Motor neuron (in vitro differentiated cells): Measurements from ENCODE around the gene ADGRL3. TPM values are rescaled to one million over a fixed set of nuclear protein-coding genes. Genes with fewer than 3 reads are reported as not detected.

Experiments
- ATAC-seq, 8 experiments: fragments of 200-7000 bp; cut with Tn5 transposase; replicated peaks in 6 of 8; 2 replicates each; pipeline ENCODE4 v1.8.0; 2021; ENCODE audit warnings: mild to moderate bottlenecking in 8 of 8, moderate library complexity in 8 of 8
- H3K27ac ChIP-seq, 2 donors: fragments of 250-450 bp; sonication (Bioruptor Pico); 2 replicates each; pipeline ENCODE4 v1.9.0; 2021; ENCODE audit warnings: antibody characterized with exemption in 2 of 2, mild to moderate bottlenecking in 2 of 2, moderate library complexity in 1 of 2
- H3K4me1 ChIP-seq, 2 donors: fragments of 250-450 bp; sonication (Bioruptor Pico); replicated peaks in 1 of 2; 2 replicates each; pipeline ENCODE4 v1.6.1; 2021; ENCODE audit warnings: antibody characterized with exemption in 2 of 2, mild to moderate bottlenecking in 2 of 2, moderate library complexity in 1 of 2
- H3K4me3 ChIP-seq, 5 donors: fragments of 250-450 bp; sonication (Bioruptor Pico); 2 replicates each; pipeline ENCODE4 v1.9.0; 2021; ENCODE audit warnings: antibody characterized with exemption in 5 of 5, mild to moderate bottlenecking in 5 of 5, moderate library complexity in 4 of 5
- WGBS, 10 experiments: fragments of 450-650 bp; shearing (Covaris generic); methylation state at CpG; one replicate each; pipeline ENCODE4 v1.0.0; 2022; 5-methylcytosine and 5-hydroxymethylcytosine counted together
- in situ Hi-C, 9 experiments: fragments of 400-800 bp; cut with MboI; loops; one replicate each; pipeline ENCODE4 v1.15.0; 2021; ENCODE audit warnings: low sequenced_read_pairs in 9 of 9, low pct_unique_long_range_greater_than_20kb in 2 of 9; ENCODE audit not compliant: unreplicated experiment in 9 of 9
- total RNA-seq, 8 experiments: library from RNA; unstranded; fragments of 300-600 nt; gene quantifications; 2 replicates each; pipeline versions ENCODE4 v1.2.3 to v1.2.4, GENCODE V29; 2022

The ADGRL3 gene
- total RNA-seq = 100 to 1,000 TPM in 1 of 8 experiments, 10 to 100 TPM in 6, under 1 TPM in 1; 0.15 to 117 (median 70.8) TPM

DNA sequence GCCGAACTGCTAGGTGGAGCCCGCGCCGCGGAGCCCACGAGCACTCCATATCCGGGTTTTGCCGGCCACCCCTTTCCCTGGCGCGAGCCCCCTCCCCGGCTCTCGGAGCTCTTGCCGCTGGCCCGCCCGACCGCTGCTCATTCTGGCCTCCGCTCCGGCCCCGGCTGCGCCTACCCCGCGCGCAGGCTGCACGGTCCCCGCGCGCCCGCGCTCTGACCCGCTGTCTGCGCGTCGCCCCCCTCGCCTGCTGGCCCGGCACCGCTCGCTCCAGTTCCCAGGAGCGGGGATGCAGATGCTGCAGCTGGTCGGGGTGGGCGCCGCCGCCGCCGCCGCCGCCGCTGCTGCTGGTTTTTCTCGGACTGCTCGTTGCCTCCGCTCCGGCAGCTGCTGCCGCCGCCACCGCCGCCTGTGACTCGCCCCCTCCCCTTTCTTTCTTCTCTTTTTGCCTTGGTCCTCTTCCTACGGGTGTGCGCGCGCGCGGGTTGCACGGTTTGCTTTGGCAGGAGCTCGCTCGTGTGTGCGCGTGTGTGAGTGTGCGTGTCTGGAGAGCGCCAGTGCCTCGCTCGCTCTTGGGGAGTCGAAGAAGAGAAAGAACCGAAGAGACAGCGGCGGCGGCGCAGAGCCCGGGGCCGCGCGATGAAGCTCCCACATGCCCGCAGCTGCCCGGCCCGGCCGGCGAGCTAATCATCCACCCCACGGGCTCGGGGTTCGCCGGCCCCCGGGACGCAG lies at the start of gene ADGRL3:
Gene ADGRL3 (plus strand): TSS at position 140 of the 729 bp plus-strand sequence.
- peak within 1 kb of the TSS; percentile 83 to 87 for H3K27ac ChIP-seq
- peaks cover 2 to 4% of the 10 kb centered on the region in 2 donors for H3K4me1 ChIP-seq
- 0 to 1% methylated on average over 2 to 26 of the region's 92 CpGs; no CpG with 5 or more reads in 8 of the 10 experiments for WGBS, 10 experiments
- in situ Hi-C loops = no loop called here
- H3K4me3 ChIP-seq = peak within 1 kb of the TSS; percentile 63 to 93 (median 82)
- ATAC-seq = peak in 6 of 8 experiments; percentile 63 to 72 (median 66)

DNA sequence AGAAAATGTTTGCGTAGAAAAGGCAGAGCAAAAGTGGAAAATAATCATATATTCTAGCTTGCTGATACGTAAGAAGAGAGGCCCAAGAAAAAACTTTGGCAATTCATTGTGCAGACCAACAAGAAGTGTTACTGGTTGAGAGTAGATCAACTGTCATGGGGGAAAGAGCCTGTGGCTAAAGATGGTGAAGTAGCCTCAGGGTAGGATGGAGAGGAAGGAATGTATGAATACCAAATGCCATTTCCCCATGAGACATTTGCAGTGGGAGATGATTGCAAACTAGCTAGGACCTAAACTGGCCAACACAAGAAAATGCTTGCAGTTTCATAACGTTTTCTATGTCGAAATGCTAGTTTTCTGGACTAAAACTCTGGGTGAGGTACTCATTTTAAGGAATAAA lies 47.7 kb upstream of the ADGRL3 start:
- 4 to 98% (median 88%) methylated on average over 2 to 4 of the region's 4 CpGs; no CpG with 5 or more reads in 1 of the 10 experiments for WGBS, 10 experiments
- no peak for ATAC-seq
- Histone ChIP-seq H3K27ac (no peak overlapping the region), H3K4me3 (no peak overlapping the region), H3K4me1 (no peaks in the 10 kb centered on the region)
- in situ Hi-C loops = no loop called here

DNA sequence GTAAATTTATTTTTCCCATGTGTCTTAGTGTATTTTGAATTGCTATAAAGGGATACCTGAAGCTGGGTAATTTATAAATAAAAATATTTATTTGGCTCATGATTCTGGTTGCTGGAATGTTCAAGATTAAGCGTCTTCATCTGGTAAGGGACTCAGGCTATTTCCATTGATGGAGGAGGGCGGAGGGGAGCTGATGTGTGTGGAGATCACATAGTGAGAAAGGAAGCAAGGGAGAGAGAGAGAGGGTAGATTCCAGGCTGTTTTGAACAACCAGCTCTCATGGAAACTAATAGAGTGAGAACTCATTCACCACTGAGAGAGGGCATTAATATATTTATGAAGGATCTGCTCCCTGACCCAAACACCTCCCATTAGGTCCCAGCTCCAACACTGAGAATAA lies 39.6 kb upstream of the ADGRL3 start:
- H3K4me1 ChIP-seq = no peaks in the 10 kb centered on the region
- WGBS, 10 experiments = 40 to 100% (median 89%) methylated on average over 1 to 2 of the region's 2 CpGs; no CpG with 5 or more reads in 3 of the 10 experiments
- H3K27ac ChIP-seq = no peak overlapping the region
- in situ Hi-C loops = no loop called here
- peak in 1 of 8 experiments; percentile 74 for ATAC-seq
- no peak overlapping the region for H3K4me3 ChIP-seq

DNA sequence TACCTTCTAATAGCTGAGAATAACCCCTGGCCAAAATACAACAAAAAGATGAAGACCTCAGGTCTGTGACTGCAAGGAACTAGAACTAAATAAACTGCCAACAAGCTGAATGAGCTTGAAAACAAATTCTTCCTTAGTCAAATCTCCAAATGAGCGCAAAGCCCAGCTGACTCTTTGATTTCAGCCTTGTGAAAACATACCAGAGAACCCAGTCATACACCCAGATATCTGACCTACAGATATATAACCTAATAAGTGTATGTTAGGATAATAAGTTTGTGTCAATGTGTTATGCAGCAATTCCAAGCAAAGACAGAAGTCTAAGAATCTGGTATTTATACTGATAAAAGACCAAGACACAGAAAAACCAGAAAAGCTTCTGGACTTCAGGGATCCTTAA lies 38.0 kb upstream of the ADGRL3 start:
- in situ Hi-C loops = no loop called here
- no peak for ATAC-seq
- Histone ChIP-seq H3K27ac (no peak overlapping the region), H3K4me3 (no peak overlapping the region), H3K4me1 (no peaks in the 10 kb centered on the region)
- WGBS, 10 experiments = 0 to 100% (median 33%) methylated on average over 1 of the region's 1 CpG; no CpG with 5 or more reads in 3 of the 10 experiments

DNA sequence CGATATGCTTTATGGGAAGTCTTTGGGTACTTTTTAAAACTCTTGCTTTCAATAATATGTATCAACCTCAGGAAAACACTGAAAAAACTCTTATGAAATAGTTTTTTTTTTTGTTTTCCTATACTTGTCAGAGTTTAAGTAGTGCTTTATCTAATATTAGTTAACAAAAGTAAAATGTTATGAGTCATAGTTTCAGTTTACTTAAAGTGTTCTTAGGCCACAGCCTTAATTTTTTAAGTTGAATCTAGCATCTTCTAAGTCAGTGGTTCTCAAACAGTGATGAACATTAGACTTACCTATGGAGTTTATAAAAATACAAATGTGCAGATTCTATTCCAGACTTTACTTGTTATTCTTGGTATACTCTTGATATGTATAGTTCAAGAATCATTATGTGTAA lies 26.3 kb upstream of the ADGRL3 start:
- WGBS, 10 experiments = 0 to 100% (median 80%) methylated on average over 1 of the region's 1 CpG; no CpG with 5 or more reads in 1 of the 10 experiments
- Histone ChIP-seq H3K27ac (no peak overlapping the region), H3K4me1 (peaks cover 0 to 3% of the 10 kb centered on the region in 2 donors), H3K4me3 (no peak overlapping the region)
- no peak for ATAC-seq
- in situ Hi-C loops = no loop called here

DNA sequence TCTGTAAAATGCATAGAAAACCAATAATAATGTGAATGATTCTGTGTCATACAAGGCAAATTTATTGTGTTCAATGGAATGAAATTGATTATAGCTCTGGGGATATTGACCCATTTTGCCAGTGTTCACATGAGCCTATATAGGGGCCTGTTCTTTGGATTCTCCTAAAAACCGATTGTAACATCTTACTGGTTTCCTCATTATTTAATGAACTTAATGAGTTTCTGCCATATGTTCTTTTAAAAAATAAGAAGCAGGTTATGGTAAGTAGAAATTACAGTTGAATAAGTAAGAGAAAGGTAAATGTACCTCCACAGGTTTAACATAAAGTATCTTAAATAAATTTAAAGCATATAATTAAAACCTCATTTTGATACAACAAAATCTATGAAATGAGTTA lies 24.6 kb upstream of the ADGRL3 start:
- WGBS, 10 experiments = 0 to 50% (median 20%) methylated on average over 1 of the region's 1 CpG; no CpG with 5 or more reads in 3 of the 10 experiments
- H3K4me3 ChIP-seq = no peak overlapping the region
- H3K4me1 ChIP-seq = peaks cover 0 to 3% of the 10 kb centered on the region in 2 donors
- ATAC-seq = no peak
- H3K27ac ChIP-seq = no peak overlapping the region
- in situ Hi-C loops = no loop called here

DNA sequence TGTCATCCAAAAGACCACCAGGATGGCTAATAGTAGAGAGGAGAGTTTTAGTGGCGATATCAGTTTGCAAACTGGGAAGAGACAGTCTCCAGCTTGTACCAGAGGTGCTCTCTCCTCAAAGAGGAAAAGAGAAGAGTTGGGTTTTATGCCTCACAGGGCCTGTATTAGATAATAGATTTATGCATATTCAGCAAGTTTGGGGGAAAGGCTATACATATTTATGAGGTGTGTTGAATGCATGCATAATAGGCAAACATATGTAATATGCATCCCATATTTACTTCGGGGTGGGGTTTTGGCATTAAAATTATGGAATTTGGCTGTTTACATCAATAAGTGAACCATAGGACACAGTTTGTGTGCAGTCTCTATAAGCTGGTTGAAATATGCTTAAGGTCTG lies 22.8 kb upstream of the ADGRL3 start:
- H3K27ac ChIP-seq = no peak overlapping the region
- 0 to 100% (median 92%) methylated on average over 1 to 2 of the region's 2 CpGs; no CpG with 5 or more reads in 3 of the 10 experiments for WGBS, 10 experiments
- in situ Hi-C loops = no loop called here
- peaks cover 0 to 14% of the 10 kb centered on the region in 2 donors for H3K4me1 ChIP-seq
- peak in 1 of 8 experiments; percentile 99 for ATAC-seq
- H3K4me3 ChIP-seq = no peak overlapping the region

DNA sequence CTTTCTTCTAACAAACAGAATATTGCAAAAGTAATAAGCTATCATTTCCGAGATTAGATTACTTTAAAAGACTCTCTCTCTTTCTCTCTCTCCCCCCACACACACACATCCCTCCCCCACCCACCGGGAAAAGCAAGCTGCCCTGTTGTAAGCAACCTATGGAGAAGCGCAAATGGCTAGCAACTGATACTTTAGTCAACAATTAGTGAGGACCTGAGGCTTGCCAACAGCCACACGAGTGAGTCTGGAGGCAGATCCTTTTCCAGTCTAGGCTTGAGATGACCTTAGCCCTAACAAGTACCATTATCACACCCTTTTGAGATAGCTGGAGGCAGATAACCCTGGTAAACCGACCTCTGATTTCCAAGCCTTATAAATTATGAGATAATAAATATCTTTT lies 19.7 kb upstream of the ADGRL3 start:
- Histone ChIP-seq H3K27ac (no peak overlapping the region), H3K4me1 (peaks cover 0 to 21% of the 10 kb centered on the region in 2 donors), H3K4me3 (no peak overlapping the region)
- 0 to 100% (median 52%) methylated on average over 1 to 3 of the region's 5 CpGs; no CpG with 5 or more reads in 3 of the 10 experiments for WGBS, 10 experiments
- in situ Hi-C loops = no loop called here
- ATAC-seq = no peak

DNA sequence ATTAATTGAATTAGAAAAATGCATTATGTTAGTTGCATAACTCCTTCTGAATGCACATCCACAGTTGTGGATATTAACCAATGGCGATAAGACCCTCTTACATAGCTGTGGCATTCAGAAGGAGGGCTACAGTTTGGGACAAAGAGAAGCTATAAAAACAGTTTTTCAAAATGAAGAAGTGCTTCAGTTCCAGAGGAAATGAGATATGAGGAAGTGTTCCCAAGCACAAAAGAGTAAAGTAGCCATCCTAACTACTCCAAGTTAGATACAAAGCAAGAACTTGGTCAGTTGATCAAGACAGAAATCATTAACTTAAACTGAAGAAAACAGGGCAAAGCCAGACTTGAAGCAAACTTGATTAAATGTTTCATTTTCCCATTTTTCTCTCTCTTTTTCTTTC lies 17.2 kb upstream of the ADGRL3 start:
- no peak for ATAC-seq
- in situ Hi-C loops = no loop called here

DNA sequence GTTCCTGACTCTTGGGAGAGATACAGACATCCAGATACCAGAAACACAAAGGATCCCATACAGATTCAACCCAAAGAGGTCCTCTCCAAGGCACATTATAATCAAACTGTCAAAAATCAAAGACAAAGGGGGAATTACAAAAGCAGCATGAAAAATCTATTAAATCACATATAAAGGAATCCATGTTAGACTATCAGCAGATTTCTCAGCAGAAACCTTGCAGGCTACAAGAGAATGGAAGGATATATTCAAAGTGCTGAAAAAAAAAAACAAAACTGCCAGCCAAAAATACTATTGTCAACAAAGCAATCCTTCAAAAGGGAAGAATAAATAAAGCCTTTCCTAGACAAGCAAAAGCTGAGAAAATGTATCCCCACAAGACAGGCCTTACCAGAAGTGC lies 14.8 kb upstream of the ADGRL3 start:
- no peak for ATAC-seq
- in situ Hi-C loops = no loop called here

More for the DNA sequence above, 17.2 kb upstream of the ADGRL3 start:
- Histone ChIP-seq H3K27ac (no peak overlapping the region), H3K4me3 (no peak overlapping the region), H3K4me1 (peaks cover 0 to 21% of the 10 kb centered on the region in 2 donors)
- 30 to 100% (median 80%) methylated on average over 1 of the region's 1 CpG; no CpG with 5 or more reads in 2 of the 10 experiments for WGBS, 10 experiments

DNA sequence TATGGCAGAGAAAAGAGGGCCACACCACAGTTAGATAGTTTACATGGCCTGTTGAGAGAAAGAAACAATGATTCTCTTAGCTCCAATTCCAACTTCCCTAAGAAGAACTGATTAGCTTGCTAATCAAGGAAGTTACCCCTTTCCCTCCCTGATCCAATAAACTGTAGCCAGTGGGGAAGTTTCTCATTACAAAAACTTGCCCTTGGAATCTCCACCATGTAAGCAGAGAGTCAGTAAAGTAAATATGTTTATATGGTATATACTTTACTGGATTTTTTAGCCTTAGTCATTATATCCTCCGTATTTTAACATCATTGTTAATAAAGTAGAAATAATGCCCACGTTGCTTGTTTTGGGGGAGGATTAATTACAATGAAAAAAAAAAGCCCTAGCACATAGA lies 7.7 kb upstream of the ADGRL3 start:
- no peak for ATAC-seq
- no peak overlapping the region for H3K4me3 ChIP-seq
- in situ Hi-C loops = no loop called here
- H3K4me1 ChIP-seq = no peaks in the 10 kb centered on the region
- H3K27ac ChIP-seq = no peak overlapping the region
- 0 to 100% (median 80%) methylated on average over 1 to 2 of the region's 2 CpGs; no CpG with 5 or more reads in 1 of the 10 experiments for WGBS, 10 experiments

More for the DNA sequence above, 14.8 kb upstream of the ADGRL3 start:
- H3K4me3 ChIP-seq = no peak overlapping the region
- H3K27ac ChIP-seq = no peak overlapping the region
- H3K4me1 ChIP-seq = peaks cover 0 to 18% of the 10 kb centered on the region in 2 donors

DNA sequence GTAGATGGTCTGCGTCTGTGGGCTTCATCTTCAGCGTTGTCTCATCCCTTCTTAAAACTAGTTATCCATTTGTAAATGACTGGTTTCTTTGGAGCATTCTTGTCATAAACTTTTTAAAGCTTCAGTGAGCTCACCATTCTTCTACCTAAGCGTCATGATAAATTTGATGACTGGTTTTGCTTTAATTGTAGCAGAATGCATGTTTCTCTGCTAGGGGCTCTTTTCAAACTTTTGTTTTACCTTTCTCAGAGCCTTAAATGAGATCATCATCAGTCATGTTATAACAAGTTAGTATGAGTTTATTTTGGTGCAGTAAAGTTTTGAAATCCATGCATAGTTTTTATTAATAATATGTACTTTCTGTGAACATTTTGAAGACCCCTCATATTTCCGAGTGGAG lies 6.3 kb upstream of the ADGRL3 start:
- in situ Hi-C loops = no loop called here
- ATAC-seq = no peak
- no peak overlapping the region for H3K27ac ChIP-seq
- H3K4me3 ChIP-seq = no peak overlapping the region
- no peaks in the 10 kb centered on the region for H3K4me1 ChIP-seq
- 0 to 100% (median 84%) methylated on average over 2 to 4 of the region's 4 CpGs for WGBS, 10 experiments

DNA sequence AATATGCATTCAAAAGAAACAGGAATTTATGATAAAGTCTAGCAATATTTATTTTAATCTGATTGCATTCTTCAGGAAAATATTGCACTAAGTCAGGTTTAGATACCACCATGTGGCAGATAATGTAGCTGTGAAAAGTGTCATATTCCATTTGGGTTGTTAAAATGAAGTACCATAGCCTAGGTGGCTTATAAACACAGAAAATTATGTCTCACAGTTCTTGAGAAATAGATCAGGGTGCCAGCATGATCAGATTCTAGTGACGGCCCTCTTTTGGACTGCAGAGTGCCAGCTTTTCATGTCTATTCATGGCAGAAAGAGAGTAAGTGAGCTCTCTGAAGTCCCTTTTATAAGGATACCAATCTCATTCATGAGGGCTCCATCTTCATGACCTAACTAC lies 5.6 kb upstream of the ADGRL3 start:
- no peak overlapping the region for H3K4me3 ChIP-seq
- H3K27ac ChIP-seq = no peak overlapping the region
- no peak for ATAC-seq
- peaks cover 0 to 2% of the 10 kb centered on the region in 2 donors for H3K4me1 ChIP-seq
- in situ Hi-C loops = no loop called here
- WGBS, 10 experiments = 0 to 86% (median 86%) methylated on average over 1 of the region's 1 CpG; no CpG with 5 or more reads in 7 of the 10 experiments

DNA sequence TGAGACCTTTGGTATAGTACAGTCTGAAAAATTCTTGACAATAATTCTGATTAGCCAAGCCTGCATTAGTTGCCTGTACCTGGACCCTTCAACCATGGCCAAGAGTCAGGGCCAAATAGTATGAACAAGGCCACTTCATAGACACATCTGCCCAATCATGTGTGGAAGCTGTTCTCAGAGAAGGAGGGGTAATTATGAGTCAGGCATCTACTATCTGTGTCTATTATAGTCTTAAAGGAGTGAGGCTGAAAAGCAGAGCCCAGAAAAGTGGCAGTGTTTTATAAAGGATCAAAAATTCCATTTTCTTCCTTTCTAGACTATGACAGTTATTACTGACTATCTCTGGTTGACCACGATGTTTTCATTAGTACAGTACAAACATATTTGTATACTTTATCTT lies 5.0 kb upstream of the ADGRL3 start:
- Histone ChIP-seq H3K4me3 (no peak overlapping the region), H3K4me1 (peaks cover 0 to 2% of the 10 kb centered on the region in 2 donors), H3K27ac (no peak overlapping the region)
- no peak for ATAC-seq
- 0 to 100% (median 50%) methylated on average over 1 of the region's 1 CpG; no CpG with 5 or more reads in 5 of the 10 experiments for WGBS, 10 experiments
- in situ Hi-C loops = no loop called here
